Measurements from ENCODE around the gene PTPRB. TPM values are rescaled to one million over a fixed set of nuclear protein-coding genes. Genes with fewer than 3 reads are reported as not detected.

The PTPRB gene
- total and polyA plus RNA-seq, 2 donors from 2014 or later = 13.5 to 71.6 TPM

- no peak overlapping the region for H3K9ac ChIP-seq (ENCODE audit: low read length in 3 of 3)
- intact Hi-C loops (cut with DNase I) = no loop called here
- H3K27ac ChIP-seq (ENCODE audit: low read depth in 2 of 2, low read length in 2 of 2) = no peak overlapping the region
- no peaks in the 10 kb centered on the region for H3K36me3 ChIP-seq (ENCODE audit: control insufficient read depth in 2 of 3, insufficient read depth in 3 of 3, low read length in 3 of 3)
- no peak for DNase-seq
- H3K27me3 ChIP-seq (ENCODE audit: control insufficient read depth, insufficient read depth, low read length) = no peaks in the 10 kb centered on the region
- no peak overlapping the region for H3K4me3 ChIP-seq (ENCODE audit: low read length in 3 of 3)
- peaks cover 0 to 3% (median 3%) of the 10 kb centered on the region in 3 donors for H3K4me1 ChIP-seq (ENCODE audit: control insufficient read depth in 2 of 3, insufficient read depth in 2 of 3, low read depth in 1 of 3, low read length in 3 of 3)
- H3K9me3 ChIP-seq (ENCODE audit: control insufficient read depth in 2 of 3, insufficient read depth in 1 of 3, low read length in 3 of 3) = no peaks in the 10 kb centered on the region
- FAIRE-seq = no peak
- TF ChIP-seq, protein P1, sequence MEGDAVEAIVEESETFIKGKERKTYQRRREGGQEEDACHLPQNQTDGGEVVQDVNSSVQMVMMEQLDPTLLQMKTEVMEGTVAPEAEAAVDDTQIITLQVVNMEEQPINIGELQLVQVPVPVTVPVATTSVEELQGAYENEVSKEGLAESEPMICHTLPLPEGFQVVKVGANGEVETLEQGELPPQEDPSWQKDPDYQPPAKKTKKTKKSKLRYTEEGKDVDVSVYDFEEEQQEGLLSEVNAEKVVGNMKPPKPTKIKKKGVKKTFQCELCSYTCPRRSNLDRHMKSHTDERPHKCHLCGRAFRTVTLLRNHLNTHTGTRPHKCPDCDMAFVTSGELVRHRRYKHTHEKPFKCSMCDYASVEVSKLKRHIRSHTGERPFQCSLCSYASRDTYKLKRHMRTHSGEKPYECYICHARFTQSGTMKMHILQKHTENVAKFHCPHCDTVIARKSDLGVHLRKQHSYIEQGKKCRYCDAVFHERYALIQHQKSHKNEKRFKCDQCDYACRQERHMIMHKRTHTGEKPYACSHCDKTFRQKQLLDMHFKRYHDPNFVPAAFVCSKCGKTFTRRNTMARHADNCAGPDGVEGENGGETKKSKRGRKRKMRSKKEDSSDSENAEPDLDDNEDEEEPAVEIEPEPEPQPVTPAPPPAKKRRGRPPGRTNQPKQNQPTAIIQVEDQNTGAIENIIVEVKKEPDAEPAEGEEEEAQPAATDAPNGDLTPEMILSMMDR (IDR thresholded peaks at IDR 0.05; ENCODE audit: borderline replicate concordance, extremely low read depth, insufficient read depth) = no peak
These were observed 9.6 kb upstream of the PTPRB start for GRCh38 chr12:70646850-70647249.

DNA sequence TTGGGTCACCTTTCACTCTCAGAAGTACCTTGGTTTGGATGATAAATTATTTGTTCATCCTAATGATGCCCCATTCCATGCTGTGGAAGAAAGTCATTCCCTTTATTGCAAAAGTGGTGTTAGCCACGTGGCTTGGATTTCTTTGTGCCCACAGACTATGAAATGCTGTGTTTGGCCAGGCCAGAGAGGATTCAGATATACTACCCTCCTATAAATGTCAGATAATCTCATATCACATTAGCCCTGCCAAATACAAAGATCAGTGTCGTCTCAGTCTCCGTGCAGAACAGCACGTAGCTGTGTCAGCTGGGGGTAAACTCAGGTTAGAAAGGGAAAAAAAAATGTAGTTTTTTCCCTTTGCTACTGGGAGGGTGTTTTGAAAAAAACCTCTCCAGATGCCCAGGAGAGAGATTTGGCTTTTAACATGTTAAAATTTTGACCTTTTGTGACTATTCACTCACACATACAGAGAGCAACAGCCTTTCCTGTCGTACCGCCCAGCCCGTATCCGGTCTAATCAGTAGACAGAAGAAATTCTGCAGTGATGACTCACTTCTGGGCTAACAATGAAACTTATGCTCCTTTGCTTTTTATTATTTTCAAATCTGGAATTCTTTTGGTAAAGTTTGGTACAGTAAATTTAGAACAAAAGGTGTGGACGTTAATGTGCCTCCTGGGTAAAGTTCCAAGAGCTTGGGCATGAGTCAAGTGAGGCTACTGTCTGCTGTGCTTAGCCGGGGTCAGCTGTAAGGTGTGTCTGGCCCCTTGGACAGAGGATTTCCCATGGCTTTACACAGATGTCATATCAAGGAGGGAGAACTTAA is 8.5 kb upstream of the PTPRB start:
- TF ChIP-seq, protein P1 (IDR thresholded peaks at IDR 0.05; ENCODE audit: borderline replicate concordance, extremely low read depth, insufficient read depth) = no peak
- H3K4me1 ChIP-seq (ENCODE audit: control insufficient read depth in 2 of 3, insufficient read depth in 2 of 3, low read depth in 1 of 3, low read length in 3 of 3) = peaks cover 0 to 3% (median 3%) of the 10 kb centered on the region in 3 donors
- DNase-seq (peak in 3 of 5 donors; percentile 24 to 84 (median 65)), FAIRE-seq (peak; percentile 88)
- no peaks in the 10 kb centered on the region for H3K36me3 ChIP-seq (ENCODE audit: control insufficient read depth in 2 of 3, insufficient read depth in 3 of 3, low read length in 3 of 3)
- H3K27ac ChIP-seq (ENCODE audit: low read depth in 2 of 2, low read length in 2 of 2) = peak overlapping the region; percentile 28 to 67
- intact Hi-C loops (cut with DNase I) = no loop called here
- no peaks in the 10 kb centered on the region for H3K9me3 ChIP-seq (ENCODE audit: control insufficient read depth in 2 of 3, insufficient read depth in 1 of 3, low read length in 3 of 3)
- H3K27me3 ChIP-seq (ENCODE audit: control insufficient read depth, insufficient read depth, low read length) = no peaks in the 10 kb centered on the region
- no peak overlapping the region for H3K9ac ChIP-seq (ENCODE audit: low read length in 3 of 3)
- H3K4me3 ChIP-seq (ENCODE audit: low read length in 3 of 3) = no peak overlapping the region

DNA sequence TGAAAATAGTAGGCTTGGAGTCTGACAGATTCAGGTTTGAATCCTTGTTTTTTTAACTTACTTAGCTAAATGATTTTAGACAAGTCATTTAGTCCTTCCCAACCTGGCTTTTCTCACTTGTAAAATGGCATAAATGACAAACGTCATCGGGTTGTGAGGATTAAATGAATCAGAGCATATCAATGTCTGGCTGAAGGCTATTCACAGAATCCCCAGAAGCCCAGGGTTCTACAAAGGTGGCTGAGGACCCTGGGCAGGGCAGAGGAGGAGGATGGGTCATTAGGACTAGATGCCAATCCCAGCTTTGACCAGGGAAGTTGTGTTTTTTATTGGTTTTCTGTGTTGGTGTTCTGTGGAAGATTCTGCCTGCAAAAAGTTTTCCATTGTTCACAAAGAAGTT is 7.6 kb upstream of the PTPRB start:
- H3K4me1 ChIP-seq (ENCODE audit: control insufficient read depth in 2 of 3, insufficient read depth in 2 of 3, low read depth in 1 of 3, low read length in 3 of 3) = peaks cover 0 to 3% (median 3%) of the 10 kb centered on the region in 3 donors
- TF ChIP-seq, protein P1 (IDR thresholded peaks at IDR 0.05; ENCODE audit: borderline replicate concordance, extremely low read depth, insufficient read depth) = no peak
- H3K9ac ChIP-seq (ENCODE audit: low read length in 3 of 3) = no peak overlapping the region
- H3K27me3 ChIP-seq (ENCODE audit: control insufficient read depth, insufficient read depth, low read length) = no peaks in the 10 kb centered on the region
- H3K36me3 ChIP-seq (ENCODE audit: control insufficient read depth in 2 of 3, insufficient read depth in 3 of 3, low read length in 3 of 3) = no peaks in the 10 kb centered on the region
- no peak overlapping the region for H3K4me3 ChIP-seq (ENCODE audit: low read length in 3 of 3)
- H3K27ac ChIP-seq (ENCODE audit: low read depth in 2 of 2, low read length in 2 of 2) = no peak overlapping the region
- no peaks in the 10 kb centered on the region for H3K9me3 ChIP-seq (ENCODE audit: control insufficient read depth in 2 of 3, insufficient read depth in 1 of 3, low read length in 3 of 3)
- no peak for FAIRE-seq
- DNase-seq = no peak
- intact Hi-C loops (cut with DNase I) = no loop called here

All from kidney (tissue), 14 donors.